IPS DF 19.7 (cell line): ENCODE data around the gene RGS7.
"Not testable (repeated sequence)": the region's sequence is repeated elsewhere in the genome, so short reads cannot be mapped to it uniquely, and the experiment has no call there.

Experiments used
- DNase-seq: peaks from one replicate; pipeline ENCODE4 v3.0.0-alpha.2; 2013; ENCODE audit warnings: low read depth, low spot score

RGS7 gene

GRCh38 chr1:241140670-241141069 is 216.3 kb downstream of the RGS7 start:
- no peak for DNase-seq

- DNase-seq: no peak
These were observed 218.0 kb downstream of the RGS7 start for GRCh38 chr1:241139047-241139446.

GRCh38 chr1:241138248-241138647 is 218.8 kb downstream of the RGS7 start:
- no peak for DNase-seq

GRCh38 chr1:241136389-241136788 is 220.6 kb downstream of the RGS7 start:
- DNase-seq: no peak

- DNase-seq: no peak
These were observed 225.3 kb downstream of the RGS7 start for GRCh38 chr1:241131636-241132194.

- DNase-seq: no peak
These were observed 226.1 kb downstream of the RGS7 start for GRCh38 chr1:241130881-241131280.

- no peak for DNase-seq
These were observed 227.6 kb downstream of the RGS7 start for GRCh38 chr1:241129207-241129960.

GRCh38 chr1:241125286-241125685 is 231.7 kb downstream of the RGS7 start:
- no peak for DNase-seq

GRCh38 chr1:241118049-241118448 is 239.0 kb downstream of the RGS7 start:
- no peak for DNase-seq

GRCh38 chr1:241115784-241116183 is 241.2 kb downstream of the RGS7 start:
- DNase-seq: no peak

- DNase-seq: no peak
These were observed 242.2 kb downstream of the RGS7 start for GRCh38 chr1:241114699-241115233.

- no peak for DNase-seq
These were observed 243.4 kb downstream of the RGS7 start for GRCh38 chr1:241113557-241113956.

GRCh38 chr1:241109039-241109438 is 248.0 kb downstream of the RGS7 start:
- no peak for DNase-seq

- no peak for DNase-seq
These were observed 251.9 kb downstream of the RGS7 start for GRCh38 chr1:241105147-241105546.

GRCh38 chr1:241102664-241103063 is 254.3 kb downstream of the RGS7 start:
- no peak for DNase-seq

- DNase-seq: no peak
These were observed 255.4 kb downstream of the RGS7 start for GRCh38 chr1:241101622-241102021.

GRCh38 chr1:241097479-241097878 is 259.5 kb downstream of the RGS7 start:
- DNase-seq: no peak

GRCh38 chr1:241096982-241097381 is 260.0 kb downstream of the RGS7 start:
- DNase-seq: no peak

- DNase-seq: no peak
These were observed 261.2 kb downstream of the RGS7 start for GRCh38 chr1:241095847-241096246.

- DNase-seq: no peak
These were observed 266.2 kb downstream of the RGS7 start for GRCh38 chr1:241090798-241091197.

- DNase-seq: not testable (repeated sequence)
These were observed 267.9 kb downstream of the RGS7 start for GRCh38 chr1:241089066-241089465.

GRCh38 chr1:241088075-241088474 is 268.9 kb downstream of the RGS7 start:
- not testable (repeated sequence) for DNase-seq

GRCh38 chr1:241086686-241087085 is 270.3 kb downstream of the RGS7 start:
- DNase-seq: no peak
